HCT116 (cell line): ENCODE measurements around the gene CRACR2A.

ENCODE experiments used
- CTCF ChIP-seq, 3 experiments: fragments of 200-600 bp in 1 of 3; sonication (generic) in 1 of 3; IDR thresholded peaks in 2 of 3; conservative IDR thresholded peaks in 1 of 3; 2 replicates each; pipeline ENCODE4 v1.5.1; 2012 to 2017; ENCODE audit warnings: low read depth in 2 of 3, low read length in 2 of 3, antibody characterized with exemption in 1 of 3, borderline replicate concordance in 1 of 3, control low read depth in 1 of 3, mild to moderate bottlenecking in 1 of 3, mixed read lengths in 1 of 3, mixed run types in 1 of 3, moderate library complexity in 1 of 3; ENCODE audit not compliant: insufficient read depth in 1 of 3
- EZH2phosphoT487 ChIP-seq: fragments of 200-600 bp; IDR thresholded peaks from 2 replicates; pipeline ENCODE4 v1.6.1; 2018; ENCODE audit warnings: antibody characterized with exemption, borderline replicate concordance
- FOSL1 ChIP-seq: IDR thresholded peaks from 2 replicates; pipeline ENCODE4 v1.6.1; 2012; ENCODE audit warnings: low read depth
- JUND ChIP-seq: IDR thresholded peaks from 2 replicates; pipeline ENCODE4 v1.6.1; 2012
- POLR2AphosphoS5 ChIP-seq: IDR thresholded peaks from 2 replicates; pipeline ENCODE4 v1.6.1; 2011; ENCODE audit warnings: mild to moderate bottlenecking, low read depth, low read length, moderate library complexity
- RAD21 ChIP-seq: IDR thresholded peaks from 2 replicates; pipeline ENCODE4 v1.6.1; 2012; ENCODE audit warnings: low read depth, mild to moderate bottlenecking
- REST ChIP-seq: IDR thresholded peaks from 2 replicates; pipeline ENCODE4 v1.6.1; 2012; ENCODE audit warnings: low read depth
- ZBTB33 ChIP-seq: IDR thresholded peaks from 2 replicates; pipeline ENCODE4 v1.6.1; 2011; ENCODE audit warnings: mild to moderate bottlenecking, low read length, moderate library complexity; ENCODE audit not compliant: insufficient replicate concordance; ENCODE audit errors: extremely low read depth
- ZFX ChIP-seq: fragments of 450-650 bp; IDR thresholded peaks from 2 replicates; pipeline ENCODE4 v1.6.1; 2017

GRCh38 chr12:3747976-3748619 lies 4.8 kb downstream of the CRACR2A start:
- TF ChIP-seq ZFX (no peak), JUND (no peak), RAD21 (no peak), CTCF (IDR thresholded peaks at IDR 0.05 in 2 of 3, conservative IDR thresholded peaks at IDR 0.05 in 1 of 3; ENCODE audit: borderline replicate concordance in 1 of 3, insufficient read depth in 1 of 3, low read depth in 2 of 3, low read length in 2 of 3) (no peak), POLR2AphosphoS5 (no peak), REST (no peak), FOSL1 (no peak), ZBTB33 (no peak), EZH2phosphoT487 (no peak)
